GM21619 (cell line): ENCODE data around the gene MXI1.
A peak's percentile ranks its signal among the peaks of the same experiment; 100 is the strongest.
"Not testable (repeated sequence)": the region's sequence is repeated elsewhere in the genome, so short reads cannot be mapped to it uniquely, and the experiment has no call there.

Experiments used
- ATAC-seq: cut with Tn5 transposase; IDR thresholded peaks from one replicate; pipeline ENCODE4 v1.9.1; 2021; ENCODE audit not compliant: unreplicated experiment

MXI1 gene

DNA sequence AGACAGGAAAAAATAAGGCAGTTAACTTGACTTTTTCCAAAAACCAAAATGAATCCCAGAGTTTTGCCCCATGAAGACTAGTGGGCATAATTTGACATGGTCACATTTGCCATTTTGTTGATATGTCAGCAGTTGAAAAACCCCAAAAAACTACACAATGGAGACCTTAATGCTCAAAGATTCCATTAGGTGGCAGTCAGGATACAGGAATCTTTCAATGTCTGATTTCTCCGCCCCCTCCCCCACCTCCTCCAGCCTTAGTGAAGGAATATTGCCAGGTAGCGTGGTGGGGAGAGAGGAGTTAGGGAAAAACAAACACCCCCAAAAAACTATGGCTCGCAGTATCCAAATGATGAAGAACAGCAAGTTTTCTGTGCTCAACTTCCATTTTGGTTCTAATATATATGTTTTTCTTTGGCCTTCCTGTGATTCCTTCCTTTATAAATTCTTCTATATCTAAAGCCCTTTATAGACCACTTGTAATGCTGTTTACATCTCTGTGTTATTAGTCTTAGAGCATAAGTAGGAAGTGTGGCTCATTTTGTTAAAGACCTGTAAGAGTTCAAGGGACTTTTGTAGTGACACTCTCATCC is 104.0 kb downstream of the MXI1 start:
- peak; percentile 51 for ATAC-seq

DNA sequence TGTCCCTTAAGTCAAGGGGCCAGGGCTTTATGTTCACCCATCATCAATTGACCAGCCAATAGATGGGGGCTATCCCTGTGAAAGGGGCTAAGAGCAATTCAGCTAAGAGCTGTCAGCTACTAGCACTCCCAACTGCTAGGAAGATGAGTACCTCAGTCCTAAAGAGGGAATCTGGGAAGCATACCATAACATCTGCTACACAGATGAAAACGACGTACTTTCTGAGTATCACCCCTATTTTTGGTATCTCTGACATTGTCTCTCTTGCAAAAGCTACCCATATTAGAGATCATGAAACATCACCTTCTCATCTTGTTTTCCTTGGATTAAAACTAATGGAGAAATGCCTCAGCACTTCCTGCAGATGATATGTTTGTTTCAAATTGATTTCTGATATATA is 104.8 kb downstream of the MXI1 start:
- ATAC-seq, result no peak

DNA sequence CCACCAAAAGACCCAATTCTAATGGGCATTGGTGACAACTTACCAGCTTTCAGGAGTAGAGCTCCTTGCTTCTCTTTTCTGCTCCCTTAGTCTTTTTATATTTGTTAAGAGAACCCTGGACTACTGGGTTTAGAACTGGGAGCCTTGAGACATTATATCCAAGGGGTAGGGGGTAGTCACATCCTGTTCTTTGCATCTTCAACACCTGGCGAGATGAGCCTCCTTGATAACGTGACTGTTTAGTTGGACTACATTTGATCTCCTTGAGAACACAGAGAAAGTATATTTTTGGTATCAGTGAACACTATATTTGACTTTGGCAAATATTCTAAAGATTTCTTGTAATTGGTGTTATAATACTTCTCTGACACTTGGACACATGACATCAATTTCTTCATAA is 106.3 kb downstream of the MXI1 start:
- no peak for ATAC-seq

DNA sequence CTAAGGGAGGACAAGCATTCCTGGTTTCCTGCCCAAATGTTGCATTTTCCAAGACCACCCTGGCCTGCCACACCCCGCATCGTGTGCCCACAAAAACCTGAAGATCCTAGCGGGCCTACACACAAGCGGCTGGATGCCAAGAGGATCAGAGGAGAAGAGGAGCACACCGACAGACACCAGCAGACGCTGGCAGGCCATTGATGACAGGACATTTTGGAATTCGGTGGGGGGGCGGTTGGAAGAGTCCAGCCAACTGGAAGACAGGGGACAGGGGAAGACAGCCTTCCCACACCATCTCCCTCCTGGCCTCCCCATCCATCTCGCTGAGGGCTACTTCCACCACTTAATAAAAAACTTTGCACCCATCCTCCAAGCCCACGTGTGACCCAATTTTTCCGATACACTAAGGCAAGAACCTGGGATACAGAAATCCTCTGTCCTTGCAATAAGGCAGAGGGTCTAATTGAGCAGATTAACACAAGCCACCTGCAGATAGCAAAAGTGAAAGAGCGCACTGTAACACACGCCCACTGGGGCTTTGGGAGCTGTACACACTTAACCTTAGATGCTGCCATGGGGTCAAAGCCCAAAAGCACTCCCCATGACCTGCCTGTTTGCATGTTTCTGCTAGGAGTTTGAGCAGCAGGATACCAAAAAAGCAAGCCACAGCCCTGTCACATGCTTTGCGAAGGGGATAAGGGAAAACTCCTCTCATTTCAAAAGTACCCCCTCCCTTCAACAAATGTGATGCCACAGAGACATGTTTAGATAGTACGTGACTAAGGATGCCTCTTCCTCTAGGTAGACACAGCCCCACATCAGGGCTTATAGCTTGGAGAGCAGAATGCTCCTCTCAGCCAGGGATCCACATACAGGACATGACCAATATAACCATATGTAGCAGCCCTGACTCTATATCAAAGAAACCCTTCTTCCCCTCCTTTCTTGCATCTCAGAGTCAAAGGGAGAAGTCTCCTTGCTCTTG is 110.8 kb downstream of the MXI1 start:
- ATAC-seq, result no peak

DNA sequence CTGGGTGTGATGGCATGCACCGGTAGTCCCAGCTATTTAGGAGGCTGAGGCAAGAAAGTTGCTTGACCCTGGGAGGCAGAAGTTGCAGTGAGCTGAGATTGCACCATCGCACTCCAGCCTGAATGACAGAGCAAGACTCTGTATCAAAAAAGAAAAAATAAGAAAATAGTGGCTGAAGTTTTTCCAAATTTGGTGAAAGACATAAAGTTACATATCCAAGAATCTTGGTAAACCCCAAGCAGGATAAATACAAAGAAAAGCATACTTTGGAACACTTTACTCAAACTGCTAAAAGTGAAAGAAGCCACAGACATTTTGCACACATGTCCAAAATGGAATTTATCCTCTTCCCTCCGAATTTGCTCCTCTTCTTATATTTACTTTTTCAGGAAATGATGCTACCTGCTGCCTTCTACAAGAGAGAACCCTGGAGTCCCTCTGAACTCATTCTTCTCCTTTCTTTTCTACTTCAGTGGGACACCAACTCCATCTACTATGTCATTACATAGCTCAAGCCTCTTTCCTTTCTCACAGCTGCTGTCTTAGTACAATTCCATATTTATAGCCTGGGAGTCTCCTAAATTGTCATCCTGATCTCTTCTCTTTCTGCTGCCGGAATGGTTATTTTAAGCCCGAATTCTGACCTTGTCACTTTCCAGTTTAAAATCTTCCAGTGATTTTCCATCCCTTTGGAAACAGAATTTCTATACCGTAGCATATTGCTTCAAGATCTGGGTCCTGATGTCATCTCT is 114.6 kb downstream of the MXI1 start:
- no peak for ATAC-seq

DNA sequence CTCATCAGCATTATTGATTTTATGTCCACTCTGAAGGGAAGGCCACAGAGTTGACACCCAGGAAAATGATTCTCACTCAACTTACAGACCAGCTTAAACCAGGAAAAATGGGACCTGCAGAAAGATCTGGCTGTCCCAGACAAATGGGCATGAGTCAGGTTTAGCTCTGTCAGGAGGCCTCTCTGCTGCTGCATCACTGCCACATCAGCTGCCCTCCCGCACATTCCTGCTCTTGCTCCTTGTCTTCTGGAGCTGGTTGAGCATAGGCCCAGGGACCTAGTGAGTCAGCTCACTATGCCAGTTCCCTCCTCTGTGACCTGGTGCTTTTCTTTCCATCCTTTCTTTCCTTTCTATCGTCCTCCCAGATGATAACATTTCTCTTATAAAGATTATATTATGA is 116.1 kb downstream of the MXI1 start:
- ATAC-seq, result no peak

DNA sequence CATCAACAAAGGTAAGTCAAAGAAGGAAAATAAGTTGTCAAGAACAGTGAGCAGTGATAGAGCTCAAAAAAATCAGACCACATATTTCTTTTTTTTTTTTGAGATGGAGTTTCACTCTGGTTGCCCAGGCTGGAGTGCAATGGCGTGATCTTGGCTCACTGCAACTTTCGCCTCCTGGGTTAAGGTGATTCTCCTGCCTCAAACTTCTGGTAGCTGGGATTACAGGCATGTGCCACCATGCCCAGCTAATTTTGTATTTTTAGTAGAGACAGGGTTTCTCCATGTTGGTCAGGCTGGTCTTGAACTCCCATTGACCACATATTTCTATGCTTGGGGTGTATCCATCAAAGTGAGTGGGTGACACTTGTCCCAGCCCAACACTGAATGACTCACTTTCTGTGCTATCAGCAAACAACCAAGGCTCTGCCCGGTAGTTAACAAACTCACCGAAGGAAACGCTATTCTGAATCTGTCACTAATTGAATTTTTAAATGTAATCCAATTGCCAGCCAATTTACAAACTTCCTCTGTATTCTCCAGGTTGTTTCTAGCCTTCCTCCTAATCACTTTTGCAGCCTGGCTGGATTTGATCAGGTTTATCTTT is 116.9 kb downstream of the MXI1 start:
- ATAC-seq, result peak; percentile 52

DNA sequence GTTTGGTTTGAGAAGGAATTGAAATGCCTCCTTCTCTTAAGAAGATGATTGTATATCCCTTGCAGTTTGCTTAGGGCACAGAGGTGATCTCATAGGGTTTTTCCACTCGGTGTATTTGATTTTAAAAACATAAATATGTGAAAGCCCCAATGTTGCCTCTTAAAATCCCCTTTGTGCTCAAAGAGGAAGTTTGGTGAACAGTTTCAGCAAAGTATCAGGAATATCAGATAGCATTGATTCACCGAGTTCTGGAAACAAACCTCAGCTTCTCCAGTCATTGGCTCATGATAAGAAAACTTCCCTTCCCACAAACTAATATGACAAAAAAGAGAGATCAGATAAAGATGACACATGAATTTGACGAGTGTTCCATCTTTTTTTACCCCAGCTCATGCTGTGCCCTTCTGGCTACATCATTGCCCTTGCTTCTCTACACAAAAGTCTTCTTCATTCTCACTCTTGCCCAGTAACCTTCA is 117.4 kb downstream of the MXI1 start:
- peak; percentile 47 for ATAC-seq

DNA sequence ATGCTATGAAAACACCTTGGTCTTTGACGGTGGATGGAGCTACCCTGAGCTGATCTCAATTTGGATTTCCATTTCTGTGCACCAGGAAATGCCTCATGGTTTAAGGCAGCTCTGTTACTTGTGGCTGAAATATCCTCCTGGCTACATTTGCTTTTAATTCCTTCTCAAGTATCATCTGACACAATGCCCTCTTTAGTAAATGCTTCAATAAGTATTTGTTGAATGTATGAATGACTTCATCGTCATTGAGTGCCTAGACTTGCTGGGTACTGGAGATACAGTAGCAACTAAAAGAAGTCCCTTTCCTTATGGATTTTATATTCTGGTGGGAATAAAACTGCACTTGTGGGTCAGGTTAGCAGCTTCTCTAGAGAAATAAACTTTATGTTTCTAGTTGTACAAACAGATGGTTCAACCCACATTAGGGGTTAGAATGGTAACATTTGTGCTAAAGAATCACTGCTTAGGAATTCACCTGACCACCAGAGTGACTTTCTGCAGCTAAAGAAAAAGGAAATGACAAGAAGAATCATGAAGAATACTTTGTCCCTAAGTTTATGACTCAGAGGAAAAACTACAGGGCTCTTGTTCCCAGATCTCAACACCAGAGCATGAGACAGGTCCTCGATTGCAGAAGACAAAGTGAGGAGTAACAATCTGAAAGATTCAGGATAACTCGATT is 119.1 kb downstream of the MXI1 start:
- no peak for ATAC-seq

DNA sequence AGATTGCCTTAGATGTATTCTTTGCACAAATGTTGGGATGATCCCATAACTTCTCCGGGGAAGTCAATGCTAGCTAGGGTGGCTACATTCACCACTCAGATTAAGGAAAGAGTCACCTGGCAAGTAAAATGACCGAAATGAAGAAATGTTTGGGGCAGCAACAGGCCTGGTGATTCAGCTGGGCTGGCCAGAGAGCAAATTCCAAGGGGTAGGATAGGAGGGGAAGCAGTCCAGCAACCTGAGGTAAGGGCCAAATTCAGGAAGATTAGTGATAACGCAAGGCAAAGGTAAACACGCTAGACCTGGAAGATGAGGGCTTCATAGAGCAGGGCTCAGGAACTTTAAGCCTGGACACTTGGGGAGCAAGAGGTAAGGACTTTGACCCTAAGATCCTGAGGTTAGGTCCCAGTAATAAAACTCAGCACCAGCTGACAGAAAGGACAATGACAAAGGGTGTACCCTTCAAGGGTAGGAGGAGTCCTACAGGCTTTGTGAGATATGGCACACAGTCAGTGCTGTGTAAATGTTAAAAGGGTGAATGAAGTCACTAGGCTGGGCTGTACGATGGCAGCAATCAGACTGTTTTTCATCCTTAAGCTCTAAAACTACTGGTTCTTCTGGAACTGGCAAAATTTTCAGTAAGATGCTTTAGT is 120.0 kb downstream of the MXI1 start:
- no peak for ATAC-seq

DNA sequence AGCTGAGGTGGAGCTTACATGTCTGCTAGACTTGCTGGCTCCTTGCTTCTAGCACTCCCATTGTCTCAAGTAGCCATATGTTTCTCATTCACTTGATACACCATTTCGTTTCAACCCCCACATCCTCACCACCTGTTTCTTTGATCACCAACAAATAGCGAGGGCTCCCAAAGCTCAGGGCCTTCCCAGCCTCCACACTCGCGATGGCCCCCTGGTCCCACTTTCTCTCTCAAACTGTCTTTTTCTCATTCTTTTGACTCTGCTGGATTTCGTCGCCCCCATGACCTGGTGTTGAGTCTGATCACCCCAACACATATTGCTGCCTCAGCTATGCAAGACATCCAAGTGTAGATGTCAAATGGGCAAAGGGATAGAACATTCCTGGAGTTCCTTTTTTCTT is 123.3 kb downstream of the MXI1 start:
- ATAC-seq, result no peak

DNA sequence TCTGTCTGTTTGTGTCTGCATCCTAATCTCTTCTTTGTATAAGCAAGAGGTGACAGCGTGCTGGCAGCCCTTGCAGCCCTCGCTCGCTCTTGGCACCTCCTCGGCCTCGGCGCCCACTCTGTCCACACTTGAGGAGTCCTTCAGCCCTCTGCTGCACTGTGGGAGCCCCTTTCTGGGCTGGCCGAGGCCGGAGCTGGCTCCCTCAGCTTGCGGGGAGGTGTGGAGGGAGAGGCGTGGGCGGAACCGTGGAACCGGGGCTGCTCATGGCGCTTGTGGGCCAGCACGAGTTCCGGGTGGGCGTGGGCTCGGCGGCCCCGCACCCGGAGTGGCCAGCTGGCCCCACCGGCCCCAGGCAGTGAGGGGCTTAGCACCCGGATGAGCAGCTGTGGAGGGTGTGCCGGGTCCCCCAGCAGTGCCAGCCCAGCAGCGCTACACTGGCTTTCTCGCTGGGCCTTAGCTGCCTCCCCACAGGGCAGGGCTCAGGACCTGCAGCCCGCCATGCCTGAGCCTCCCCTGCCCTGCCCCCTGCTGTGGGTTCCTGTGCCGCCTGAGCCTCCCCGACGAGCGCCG is 123.9 kb downstream of the MXI1 start:
- ATAC-seq, result not testable (repeated sequence)

DNA sequence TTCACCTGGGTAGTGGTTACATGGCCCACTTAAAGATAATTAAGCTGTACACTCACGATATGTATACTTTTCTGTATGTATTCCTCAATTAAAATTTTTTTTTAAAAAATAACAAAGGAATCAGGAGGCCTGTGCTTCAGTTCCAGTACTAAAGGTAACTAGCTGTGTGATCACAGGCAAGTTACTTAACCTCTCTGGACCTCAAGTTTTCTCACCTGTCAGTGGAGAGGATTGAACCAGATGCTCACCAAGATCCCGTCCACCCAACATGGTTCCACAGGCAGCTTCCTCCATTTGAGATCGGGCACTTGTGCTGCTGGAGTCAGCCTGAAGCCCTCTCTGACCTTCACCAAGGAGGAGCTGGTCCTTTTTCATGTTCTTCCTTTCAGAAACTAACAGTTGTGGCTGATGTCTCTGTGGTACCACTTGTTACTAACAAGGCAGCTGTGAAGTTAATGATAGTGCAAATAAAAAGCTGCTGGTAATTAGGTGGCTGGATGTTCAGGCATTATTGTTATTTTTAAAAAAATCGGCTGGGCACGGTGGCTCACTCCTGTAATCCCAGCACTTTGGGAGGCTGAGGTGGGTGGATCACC is 126.8 kb downstream of the MXI1 start:
- no peak for ATAC-seq

DNA sequence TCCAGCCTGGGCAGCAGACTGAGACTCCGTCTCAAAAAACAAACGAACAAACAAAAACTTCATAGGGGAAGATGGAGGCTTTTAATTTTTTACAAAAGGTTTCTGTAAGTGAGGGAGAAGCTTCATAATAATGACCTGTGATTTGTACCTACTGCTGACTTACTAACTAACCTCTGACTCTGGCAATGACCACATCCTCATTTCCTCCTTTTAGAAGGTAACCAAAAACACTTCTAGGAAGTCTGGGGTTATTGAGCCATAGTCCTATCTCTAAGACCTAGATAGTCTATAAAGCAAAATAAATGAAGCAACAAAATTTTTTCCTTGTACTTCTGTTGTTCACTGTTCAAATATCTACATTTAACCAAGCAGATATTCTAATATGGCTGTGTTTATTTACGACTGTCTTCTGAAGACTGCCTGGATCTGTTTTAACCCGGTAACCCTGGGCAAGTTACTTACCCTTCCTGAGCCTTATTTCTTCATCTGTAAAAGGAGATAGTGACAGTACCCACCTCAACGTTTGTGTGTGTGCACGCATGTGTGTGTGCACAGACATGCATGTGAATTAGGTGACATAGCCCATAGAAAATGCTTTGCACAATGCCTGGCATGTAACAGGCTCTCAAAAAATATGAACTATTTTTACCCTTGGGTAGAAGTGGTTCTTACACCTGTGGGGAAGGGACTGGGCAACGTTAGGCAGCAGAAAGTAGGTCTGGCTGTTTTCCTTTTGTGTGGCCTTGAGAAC is 128.1 kb downstream of the MXI1 start:
- no peak for ATAC-seq

DNA sequence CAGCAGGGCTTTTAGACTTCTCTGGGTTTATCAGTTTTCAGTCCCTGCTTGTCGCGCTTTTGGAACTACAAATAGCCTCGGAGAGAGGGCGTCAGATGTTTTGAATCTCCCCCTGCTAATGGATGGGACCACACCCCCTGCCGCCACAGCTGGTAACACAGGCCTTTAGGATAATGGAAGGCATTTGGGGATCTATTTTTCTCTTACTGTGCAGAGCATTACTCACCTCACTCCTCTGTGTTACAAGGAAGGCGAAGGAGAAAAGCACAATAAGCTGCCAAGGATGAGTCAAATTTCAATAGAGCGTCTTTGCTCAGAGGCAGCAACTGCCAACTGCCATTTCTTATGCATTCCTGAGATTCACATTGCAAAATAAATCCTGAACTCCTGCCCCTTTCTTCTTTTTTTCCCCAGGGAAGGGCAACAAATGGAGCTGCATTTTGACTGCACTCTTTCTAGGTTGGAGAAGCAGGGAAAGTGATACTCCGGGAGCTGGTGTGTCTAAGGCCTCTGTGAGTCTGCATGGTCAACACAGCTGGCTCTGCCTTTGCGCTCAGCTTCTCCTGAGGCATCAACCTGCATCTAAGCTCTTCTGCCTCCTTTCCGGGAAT is 128.8 kb downstream of the MXI1 start:
- no peak for ATAC-seq
